ENCODE data around the gene MRPL48.

DNA sequence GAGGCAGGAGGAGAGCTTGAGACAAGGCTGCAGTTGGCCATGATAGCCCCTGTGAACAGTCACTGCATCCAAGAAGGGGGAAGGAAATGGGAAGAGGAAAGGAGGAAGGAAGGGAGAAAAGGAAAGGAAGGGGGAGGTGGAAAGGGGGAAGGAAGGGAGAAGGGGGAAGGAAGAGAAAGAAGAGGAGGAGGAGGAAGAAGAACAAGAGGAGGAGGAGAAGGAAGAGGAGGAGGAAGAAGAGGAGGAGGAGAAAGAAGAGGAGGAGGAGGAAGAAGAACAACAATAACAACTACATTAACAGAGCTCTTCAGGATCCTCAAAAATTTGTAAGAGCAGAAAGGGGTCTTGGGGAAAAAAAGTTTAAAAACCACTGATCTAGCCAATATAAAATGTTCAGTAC is 32.0 kb upstream of the MRPL48 start:
- TF ChIP-seq POLR2A (IDR thresholded peaks at IDR 0.05; ENCODE audit: low read length) (no peak), GATA1 (IDR thresholded peaks at IDR 0.05; ENCODE audit: low read depth, low read length) (no peak)

Data from erythroblast (primary cell).